Renal cortical epithelial cell (primary cell): ENCODE measurements around the gene ATG7. TPM values are rescaled to one million over a fixed set of nuclear protein-coding genes. Genes with fewer than 3 reads are reported as not detected.
"Not testable (repeated sequence)": the region's sequence is repeated elsewhere in the genome, so short reads cannot be mapped to it uniquely, and the experiment has no call there.

Experiments
- DNase-seq: peaks from one replicate; pipeline ENCODE4 v3.0.0-alpha.2; 2011; ENCODE audit warnings: low read depth
- total RNA-seq: library from RNA; depleted of rRNA; stranded (reverse); fragments of >200 nt; gene quantifications from 2 replicates; pipeline ENCODE4 v1.2.3, GENCODE V29; 2014

The ATG7 gene
- total RNA-seq, 1 donor from 2014 or later = 98.7 TPM

DNA sequence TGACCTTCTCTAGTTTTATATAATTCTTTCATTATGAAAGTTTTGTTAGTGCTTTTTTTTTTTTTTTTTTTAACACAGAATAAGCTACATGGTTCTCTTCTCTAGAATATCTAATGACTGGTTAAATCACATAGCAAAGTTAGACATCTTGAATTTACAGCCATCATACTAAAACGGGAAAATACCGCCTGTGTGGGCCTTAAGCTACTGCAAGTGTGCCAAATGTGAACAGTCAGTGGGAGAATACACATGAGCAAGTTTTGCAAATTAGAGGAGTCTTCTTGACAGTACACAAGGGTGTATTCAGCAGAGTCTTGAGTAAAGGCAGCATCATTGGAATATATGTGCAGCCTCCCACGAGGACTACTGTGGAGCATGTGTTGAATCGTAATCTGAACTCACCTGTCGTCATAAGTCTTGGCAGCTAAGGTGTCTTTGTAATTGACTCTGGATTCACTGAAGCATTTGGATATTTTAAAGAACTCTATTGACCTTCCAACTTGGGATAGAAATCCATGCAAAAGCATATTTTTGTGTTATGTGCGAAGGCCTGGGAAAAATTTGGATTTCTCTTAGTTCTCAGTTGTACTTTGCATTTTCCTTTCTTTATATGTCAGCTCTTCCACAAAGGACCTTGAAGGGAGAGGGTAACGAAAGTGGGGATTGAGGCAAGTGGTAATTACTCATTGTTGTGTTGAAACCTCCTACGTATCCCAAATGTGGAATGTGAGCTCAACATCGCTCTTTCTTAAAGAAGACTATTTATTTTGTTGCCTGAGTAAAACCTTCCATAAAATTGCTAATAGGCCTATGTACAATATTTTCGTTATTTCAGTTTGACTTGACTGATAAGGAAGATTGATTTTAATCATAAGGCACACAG is 117.4 kb downstream of the ATG7 start:
- peak; percentile 23 for DNase-seq

DNA sequence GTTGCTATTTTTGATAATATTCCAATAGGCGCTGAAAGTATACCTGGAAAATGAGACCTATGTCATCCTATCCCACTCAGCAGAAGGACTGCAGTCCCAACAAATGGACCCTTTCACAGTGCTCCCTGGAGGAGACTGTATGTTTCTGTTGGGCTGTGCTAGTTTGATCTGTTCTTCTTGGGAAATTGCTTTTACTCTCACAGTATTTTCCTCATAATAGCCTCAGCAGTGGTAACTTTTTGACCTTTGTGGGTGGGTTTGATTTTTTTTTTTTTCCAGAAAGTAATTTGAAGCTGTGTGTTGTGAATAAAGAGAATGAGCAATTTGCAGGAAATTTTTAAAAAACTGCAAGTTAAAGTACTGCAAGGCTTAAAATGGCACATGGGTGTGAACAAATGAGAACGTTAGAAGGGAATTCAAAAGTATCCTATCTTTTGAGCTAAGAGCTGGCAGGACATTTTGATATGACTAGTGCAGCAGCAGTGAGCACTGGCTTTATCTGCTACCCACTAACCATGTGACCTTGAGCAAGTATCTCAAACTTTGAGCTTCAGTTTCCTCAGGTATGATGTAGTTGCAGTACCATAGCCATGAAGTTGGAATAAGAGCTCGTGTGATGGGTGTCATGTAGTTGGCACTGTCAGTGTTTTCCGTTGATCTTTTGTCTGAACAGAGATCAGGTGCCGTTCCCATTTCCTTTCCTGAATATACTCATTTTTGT is 118.4 kb downstream of the ATG7 start:
- peak; percentile 27 for DNase-seq

DNA sequence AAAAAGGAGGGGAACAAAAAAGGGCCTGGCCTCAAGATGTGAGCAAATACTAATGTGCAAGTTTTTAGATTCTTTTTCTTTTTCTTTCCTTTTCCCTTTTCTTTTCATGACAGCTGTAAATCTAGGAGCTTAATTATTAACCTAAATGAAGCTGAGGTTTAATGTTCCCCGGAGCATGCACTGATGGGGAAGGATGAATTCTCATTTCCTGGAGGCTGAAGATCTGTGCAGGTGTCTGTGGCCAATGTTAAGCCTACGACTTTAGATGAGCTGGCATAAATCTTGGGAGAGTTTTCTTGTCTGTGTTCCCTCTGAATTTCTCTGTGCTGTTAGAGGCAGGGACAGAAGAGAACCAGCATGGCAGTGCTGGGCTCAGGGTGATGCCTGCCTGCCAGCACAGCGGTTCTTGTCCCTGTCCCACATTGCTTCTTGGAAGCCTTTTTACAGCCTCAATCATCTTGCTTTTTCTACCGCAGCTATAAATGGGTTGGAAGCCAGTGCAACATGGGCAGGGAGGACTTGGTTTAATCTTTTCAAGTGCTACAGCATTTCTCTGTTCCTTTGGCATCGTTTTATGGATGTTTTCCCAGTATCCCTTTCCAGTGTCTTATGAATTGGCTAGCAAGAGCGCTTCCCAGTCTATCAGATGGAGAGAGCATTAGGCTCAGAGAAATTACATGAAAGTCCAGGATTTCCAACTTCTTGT is 119.1 kb downstream of the ATG7 start:
- peak; percentile 86 for DNase-seq

DNA sequence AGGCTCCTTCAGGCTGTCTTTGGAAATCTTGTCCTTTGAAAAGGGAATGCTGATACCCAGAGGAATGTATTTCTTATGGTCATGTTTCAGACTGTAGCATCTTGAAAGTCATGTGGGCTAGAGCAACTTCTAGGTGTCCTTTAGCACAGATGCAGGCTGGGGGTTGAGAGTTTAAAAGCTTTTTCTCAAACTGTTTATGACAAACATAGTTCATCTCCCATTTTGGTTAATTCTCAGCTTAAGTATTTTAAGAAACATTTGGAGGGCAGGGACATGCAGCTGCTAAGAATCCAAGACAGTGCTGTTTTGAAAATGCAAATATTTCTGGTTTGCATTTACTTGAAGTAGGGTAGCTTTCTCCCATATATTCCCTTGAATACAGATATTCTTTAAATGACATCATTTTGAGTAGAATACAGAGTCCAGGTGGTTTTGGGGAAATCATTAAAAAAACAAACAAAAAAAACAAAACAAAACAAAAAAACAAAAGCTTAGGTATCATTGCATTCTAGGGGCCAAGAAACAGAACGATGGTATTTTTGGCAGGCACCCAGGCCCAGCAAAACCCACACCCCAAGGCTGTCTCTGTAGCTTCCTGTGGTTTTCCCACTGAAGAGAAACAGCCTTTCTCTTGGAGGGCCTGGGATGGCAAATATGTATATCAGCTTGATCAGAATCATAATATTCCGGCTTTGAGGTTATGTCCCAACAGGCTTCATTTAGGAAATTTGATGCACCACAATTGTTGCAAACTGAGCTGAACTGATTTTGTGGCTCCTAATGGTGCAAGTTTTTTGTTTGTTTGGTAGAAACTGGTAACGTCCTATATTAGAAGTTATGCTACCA is 120.0 kb downstream of the ATG7 start:
- DNase-seq = peak; percentile 33

DNA sequence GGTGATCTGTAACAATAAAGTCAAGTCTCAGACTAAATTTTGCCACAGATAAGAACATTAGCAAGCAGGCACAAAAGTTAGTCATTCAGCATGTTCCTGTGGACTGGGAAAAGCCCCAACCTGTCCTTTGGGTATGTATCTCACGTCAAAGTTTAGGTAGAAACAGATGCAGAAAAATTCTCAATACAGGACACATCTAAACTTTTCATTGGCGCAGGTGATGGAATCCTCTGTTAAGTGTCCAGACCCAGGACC is 120.6 kb downstream of the ATG7 start:
- no peak for DNase-seq

DNA sequence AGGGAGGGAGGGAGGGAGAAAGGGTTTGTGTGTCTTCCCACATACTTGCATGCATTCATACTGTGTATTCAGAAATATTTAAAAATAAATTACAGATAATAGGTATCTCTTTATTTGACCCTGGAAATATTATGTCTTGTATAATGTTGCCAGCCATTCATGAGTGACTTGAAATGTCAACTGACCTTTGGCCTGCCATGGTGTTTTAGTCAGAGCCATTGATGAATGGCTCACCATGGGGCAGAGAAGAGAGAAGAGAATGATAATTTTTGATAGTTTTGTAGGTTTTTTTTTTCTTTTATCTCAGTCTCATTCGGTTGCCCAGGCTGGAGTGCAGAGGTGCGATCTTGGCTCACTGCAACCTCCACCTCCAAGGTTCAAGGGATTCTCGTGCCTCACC is 121.2 kb downstream of the ATG7 start:
- DNase-seq = no peak

DNA sequence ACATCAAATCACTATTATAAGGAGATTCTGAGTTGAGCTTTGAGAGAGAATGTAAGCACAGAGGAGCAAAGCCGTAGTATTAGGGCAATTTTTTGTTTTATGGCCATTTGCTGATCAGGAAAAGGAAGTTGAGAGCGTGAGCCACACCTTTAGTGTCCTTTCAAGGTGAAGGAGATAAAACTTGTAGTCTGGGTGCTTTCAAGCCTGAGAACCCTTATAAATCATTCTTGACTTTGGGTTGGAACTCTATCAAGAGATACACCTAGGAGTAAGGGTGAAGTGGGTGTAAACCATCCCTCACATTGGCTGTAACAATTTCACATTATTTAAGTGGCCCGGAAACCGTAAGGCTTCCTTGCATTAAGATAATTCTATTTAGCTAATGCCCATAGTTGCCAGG is 122.2 kb downstream of the ATG7 start:
- DNase-seq = no peak

DNA sequence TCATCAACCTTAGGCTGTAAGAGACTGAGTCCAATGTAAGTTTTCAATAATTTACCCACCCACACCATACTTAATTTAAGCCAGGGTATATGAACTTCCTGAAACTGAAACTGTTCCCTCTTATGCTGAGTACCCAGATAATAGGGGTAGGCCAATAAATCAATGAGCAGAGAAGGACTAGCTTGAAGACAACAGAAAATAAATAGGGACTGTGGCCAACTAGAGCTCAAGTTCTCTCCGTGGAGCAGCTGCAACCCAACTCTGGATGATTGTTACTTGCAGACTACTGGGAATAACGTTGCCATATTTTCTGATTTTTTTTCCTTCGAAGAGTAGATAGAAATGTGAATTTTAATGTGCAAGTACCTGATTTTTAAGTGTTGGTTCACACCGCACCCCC is 128.0 kb downstream of the ATG7 start:
- no peak for DNase-seq

DNA sequence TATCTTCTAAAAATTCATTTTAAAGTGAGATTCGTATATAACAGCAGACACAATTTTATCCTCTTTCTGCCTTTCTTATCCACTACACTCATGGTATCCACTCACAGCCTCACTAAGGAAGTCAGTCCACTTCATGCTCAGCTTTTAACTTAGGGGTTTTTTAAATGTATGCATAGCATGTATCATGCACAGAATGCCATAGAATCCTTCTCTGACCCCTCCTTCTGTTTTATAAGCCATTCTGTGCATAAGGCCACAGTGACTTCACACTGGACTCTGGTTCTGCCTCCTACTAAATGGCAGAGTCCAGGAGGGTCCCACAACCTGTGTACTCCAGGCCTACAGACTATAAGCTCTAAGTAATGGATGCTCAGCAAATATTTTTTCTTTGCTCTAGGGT is 129.2 kb downstream of the ATG7 start:
- no peak for DNase-seq

DNA sequence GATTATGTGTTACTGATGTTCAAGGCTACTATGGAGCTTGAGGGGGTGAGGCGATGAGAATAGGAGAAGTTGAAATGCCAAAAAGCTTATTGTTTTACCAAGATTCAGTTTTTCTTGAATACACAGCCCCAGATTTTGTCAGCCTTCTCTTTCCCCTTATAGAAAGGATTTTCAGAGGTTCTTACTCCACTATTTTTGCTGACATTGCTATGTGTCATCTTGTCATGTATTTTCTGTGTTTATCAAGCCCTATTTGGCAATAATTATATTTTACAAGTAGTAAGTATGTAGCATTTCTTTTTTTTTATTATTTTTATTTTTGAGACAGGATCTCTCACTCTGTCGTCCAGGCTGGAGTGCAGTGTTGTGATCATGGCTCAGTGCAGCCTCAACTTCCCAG is 133.1 kb downstream of the ATG7 start:
- no peak for DNase-seq

DNA sequence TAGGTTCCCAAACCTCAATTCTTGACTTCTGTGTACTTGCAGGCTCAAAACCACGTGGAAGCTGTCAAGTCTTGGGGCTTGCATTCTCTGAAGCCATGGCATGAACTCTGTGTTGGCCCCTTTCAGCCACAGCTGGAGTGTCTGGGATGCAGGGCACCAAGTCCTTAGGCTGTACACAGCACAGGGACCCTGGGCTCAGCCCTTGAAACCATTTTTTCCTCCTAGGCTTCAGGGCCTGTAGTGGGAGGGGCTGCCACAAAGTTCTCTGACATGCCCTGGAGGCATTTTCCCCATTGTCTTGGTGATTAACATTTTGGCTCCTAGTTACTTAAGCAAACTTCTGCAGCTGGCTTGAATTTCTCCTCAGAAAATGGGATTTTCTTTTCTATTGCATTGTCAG is 135.4 kb downstream of the ATG7 start:
- no peak for DNase-seq

DNA sequence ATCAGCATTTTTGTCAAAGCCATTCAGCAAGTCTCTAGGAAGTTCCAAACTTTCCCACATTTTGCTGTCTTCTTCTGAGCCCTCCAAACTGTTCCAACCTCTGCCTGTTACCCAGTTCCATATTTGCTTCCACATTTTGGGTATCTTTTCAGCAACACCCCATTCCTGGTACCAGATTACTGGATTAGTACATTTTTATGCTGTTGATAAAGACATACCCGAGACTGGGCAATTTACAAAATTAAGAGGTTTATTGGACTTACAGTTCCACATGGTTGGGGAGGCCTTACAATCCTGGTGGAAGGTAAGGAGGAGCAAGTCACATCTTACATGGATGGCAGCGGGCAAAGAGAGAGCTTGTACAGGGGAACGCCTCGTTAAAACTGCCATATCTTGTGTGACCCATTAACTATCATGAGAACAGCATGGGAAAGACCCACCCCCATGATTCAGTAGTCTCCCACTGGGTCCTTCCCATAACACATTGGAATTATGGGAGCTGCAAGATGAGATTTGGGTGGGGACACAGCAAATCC is 136.2 kb downstream of the ATG7 start:
- DNase-seq = not testable (repeated sequence)

DNA sequence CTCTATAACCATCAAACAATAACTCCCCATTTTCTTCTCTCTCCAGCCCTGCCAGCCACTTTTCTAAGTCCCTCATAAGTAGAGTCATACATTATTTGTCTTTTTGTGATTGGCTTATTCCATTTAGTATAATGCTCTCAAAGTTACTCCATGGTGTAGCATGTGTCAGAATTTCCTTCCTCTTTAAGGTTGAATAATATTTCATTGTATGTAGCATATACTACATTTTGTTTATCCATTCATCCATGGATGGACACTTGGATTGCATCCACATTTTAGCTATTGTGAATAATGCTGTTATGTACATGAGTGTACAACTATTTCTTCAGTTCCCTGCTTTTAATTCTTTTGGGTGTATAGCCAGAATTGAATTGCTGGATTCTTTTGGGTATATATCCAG is 138.4 kb downstream of the ATG7 start:
- no peak for DNase-seq

DNA sequence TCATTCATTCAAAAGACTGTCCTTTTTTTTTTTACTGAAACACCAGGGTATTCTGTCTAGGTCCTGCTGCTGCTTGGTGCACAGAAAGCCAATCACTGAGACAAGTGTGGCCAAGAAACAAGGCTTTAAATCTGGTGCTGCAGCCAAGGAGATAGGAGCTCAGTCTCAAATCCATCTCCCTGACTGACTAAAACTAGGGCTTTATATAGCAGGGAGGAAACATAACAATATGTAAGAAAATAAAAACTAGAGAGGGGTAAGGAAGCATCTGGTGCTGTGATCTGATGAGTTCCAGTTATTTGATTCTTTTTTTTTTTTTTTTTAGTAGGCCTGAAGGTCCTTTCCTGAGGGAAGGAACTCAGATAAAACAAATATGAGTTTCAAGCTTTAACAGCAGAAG is 139.8 kb downstream of the ATG7 start:
- DNase-seq = no peak

DNA sequence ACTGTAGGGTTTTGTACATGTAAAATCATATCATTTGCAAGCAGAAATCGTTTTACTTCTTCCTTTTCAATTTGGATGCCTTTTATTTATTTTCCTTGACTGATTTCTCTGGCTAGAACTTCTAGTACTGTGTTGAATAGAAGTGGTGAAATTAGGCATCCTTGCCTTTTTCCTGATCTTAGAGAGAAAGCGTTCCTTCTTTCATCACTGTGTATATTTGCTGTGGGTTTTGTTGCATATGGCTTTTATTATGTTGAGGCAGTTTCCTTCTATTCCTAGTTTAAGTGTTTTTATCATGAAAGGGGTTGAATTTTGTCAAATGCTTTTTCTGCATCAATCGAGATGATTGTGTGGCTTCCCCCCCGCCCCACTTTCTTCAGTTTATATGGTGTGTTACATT is 140.9 kb downstream of the ATG7 start:
- DNase-seq = no peak

DNA sequence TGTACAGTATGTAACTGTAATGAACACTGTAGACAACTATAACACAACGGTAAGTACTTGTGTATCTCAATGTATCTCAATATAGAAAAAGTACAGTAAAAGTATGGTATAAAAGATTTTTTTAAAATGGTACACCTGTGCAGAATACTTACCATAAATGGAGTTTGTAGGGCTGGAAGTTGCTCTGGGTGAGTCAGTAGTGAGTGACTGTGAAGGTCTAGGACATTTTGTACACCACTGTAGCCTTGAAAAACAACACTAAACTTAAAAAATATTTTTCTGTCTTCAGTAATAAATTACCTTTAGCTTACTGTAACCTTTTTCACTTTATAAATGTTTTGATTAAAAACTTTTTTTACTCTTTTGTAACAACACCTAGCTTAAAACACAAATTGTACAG is 142.9 kb downstream of the ATG7 start:
- DNase-seq = peak; percentile 37

DNA sequence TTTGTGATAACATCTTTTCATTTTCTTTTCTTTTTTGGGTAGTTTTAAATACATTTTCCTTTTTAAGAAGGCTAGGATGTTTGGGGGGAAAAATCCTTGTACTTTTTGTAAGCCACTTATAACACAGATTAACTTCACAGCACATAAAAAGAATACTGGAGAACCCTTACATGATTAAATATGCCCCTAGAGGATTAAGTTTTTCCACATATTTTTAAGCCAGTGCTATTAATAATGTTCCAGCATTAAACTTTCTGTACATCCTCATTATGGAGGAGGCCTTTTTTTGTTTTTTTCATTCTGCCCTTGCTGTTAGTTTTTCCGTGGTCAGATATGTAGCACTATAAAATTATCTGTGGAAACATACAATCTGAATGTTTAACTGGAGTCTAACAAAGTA is 147.9 kb downstream of the ATG7 start:
- DNase-seq = no peak

DNA sequence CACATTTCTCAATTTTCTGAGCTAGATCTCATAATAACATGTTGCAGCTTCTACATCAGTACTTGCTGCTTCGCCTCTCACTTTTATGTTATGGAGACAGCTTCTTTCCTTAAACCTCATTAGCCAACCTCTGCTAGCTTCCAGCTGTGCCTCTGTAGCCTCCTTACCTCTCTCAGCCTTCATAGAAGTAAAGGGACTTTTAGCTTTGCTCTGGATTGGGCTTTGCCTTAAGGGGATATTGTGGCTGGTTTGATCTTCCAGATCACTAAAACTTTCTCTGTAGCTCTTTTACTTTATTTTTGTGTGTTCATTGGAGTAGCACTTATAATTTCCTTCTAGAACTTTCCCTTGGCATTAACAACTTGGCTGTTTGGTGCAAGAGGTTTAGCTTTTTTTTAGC is 150.1 kb downstream of the ATG7 start:
- no peak for DNase-seq

DNA sequence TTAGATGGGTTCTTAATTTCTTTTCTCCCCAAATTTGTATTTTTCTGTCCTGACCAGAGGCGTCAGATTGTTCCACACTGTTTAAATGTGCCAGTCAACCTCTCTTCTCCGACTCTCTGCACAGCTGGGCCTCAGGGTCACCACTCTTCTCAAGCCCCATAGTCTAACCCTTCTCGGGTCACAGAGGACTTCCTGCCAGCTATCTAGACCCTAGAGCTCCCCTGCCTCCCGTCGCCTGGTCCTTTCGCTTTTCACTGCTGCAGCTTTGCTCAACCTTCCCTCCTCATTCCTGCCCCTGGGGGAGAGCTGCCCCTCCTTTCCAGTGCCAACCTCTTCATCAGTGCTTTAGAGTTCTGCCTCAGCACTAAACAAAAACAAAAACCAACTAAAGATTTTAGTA is 151.7 kb downstream of the ATG7 start:
- DNase-seq = no peak

DNA sequence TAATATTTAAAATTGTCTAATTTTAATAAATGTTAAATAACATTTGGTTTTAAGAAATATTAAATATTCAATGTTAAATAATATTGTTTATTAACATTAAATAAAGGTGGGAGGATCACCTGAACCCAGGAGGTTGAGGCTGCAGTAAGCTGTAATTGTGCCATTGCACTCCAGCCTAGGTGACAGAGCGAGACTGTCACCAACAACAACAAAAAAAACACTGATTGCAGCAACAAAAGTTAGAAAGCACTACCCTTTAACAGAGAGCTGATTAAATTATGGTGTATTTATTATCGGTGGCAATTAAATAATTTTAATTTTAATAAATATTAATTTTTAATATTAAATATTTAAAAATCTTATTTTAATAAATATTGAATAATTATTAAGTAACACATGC is 152.1 kb downstream of the ATG7 start:
- no peak for DNase-seq

DNA sequence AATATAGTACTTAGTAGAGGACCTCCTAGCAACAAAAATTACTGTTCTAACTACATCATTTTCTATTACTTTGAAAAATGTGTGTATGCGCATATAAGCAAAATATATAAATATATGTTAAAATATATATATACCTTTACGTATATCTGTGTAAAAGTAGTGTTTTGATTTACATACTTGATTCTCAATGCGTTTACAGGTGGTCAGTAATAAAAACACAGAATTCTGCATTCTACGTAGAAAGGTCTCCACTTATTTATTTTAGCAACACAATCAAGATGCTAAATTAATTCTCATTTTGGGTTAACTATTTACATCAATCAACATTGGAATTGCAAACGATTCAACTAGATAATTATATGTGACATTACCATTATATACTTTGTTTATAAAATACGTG is 158.0 kb downstream of the ATG7 start:
- no peak for DNase-seq

DNA sequence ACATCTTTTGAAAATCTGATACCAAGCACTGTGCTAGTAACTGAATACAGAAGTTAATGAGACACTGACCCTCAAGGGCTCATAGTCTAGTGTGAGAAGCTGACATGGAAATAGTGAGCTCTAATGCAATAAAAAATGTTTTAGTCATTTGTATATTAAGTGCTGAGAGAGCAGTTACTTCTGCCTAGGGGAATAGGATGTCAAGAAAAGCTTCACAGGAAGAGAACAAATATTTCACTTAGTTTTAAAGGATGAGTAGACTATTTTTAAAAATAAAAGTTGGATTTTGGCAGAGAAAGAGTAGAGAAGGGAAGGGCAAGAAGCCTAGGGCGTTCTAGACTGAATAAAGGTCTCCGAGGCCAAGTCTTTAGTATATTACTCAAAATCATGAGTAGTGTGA is 158.4 kb downstream of the ATG7 start:
- peak; percentile 33 for DNase-seq
